Stimulated activated CD8-positive, alpha-beta memory T cell treated with anti-CD3 and anti-CD28 coated beads, Interleukin-12 subunit alpha, Interleukin-12 subunit beta, amount 100 ng/mL, for 24 hours (primary cell): ENCODE measurements around the gene LCMT2.
A peak's percentile ranks its signal among the peaks of the same experiment; 100 is the strongest.

ENCODE experiments used
- DNase-seq: peaks from one replicate; pipeline ENCODE4 v3.0.0-alpha.2; 2020; ENCODE audit errors: extremely low read depth

LCMT2 gene, protein sequence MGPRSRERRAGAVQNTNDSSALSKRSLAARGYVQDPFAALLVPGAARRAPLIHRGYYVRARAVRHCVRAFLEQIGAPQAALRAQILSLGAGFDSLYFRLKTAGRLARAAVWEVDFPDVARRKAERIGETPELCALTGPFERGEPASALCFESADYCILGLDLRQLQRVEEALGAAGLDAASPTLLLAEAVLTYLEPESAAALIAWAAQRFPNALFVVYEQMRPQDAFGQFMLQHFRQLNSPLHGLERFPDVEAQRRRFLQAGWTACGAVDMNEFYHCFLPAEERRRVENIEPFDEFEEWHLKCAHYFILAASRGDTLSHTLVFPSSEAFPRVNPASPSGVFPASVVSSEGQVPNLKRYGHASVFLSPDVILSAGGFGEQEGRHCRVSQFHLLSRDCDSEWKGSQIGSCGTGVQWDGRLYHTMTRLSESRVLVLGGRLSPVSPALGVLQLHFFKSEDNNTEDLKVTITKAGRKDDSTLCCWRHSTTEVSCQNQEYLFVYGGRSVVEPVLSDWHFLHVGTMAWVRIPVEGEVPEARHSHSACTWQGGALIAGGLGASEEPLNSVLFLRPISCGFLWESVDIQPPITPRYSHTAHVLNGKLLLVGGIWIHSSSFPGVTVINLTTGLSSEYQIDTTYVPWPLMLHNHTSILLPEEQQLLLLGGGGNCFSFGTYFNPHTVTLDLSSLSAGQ

GRCh38 chr15:43329960-43330779 is at the start of gene LCMT2:
LCMT2 (minus strand) TSS chr15:43330573; CDS start chr15:43330489, 84 bp downstream.
- peak; percentile 78 for DNase-seq

DNA sequence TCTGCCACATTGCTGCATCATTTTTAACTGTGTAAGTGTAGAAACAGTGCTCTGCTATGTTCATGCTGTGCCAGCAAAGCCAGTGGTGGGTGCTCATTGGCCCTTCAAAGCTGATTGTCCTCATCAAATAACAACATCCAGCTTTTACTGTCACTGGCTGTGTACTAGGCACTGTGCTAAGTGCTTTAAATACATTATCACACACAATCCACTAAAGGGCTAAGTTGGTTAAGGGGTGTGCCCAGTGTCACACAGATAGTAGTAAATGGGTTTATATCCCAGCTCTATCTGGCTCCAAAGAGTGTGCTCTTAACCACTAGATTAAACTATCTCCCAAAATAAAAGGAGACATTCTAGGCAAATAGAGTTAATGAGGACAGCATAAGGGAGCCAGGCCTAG is 48.2 kb upstream of the LCMT2 start:
- no peak for DNase-seq

- DNase-seq: no peak
Measured at GRCh38 chr15:43376017-43376705, 45.8 kb upstream of the LCMT2 start.

DNA sequence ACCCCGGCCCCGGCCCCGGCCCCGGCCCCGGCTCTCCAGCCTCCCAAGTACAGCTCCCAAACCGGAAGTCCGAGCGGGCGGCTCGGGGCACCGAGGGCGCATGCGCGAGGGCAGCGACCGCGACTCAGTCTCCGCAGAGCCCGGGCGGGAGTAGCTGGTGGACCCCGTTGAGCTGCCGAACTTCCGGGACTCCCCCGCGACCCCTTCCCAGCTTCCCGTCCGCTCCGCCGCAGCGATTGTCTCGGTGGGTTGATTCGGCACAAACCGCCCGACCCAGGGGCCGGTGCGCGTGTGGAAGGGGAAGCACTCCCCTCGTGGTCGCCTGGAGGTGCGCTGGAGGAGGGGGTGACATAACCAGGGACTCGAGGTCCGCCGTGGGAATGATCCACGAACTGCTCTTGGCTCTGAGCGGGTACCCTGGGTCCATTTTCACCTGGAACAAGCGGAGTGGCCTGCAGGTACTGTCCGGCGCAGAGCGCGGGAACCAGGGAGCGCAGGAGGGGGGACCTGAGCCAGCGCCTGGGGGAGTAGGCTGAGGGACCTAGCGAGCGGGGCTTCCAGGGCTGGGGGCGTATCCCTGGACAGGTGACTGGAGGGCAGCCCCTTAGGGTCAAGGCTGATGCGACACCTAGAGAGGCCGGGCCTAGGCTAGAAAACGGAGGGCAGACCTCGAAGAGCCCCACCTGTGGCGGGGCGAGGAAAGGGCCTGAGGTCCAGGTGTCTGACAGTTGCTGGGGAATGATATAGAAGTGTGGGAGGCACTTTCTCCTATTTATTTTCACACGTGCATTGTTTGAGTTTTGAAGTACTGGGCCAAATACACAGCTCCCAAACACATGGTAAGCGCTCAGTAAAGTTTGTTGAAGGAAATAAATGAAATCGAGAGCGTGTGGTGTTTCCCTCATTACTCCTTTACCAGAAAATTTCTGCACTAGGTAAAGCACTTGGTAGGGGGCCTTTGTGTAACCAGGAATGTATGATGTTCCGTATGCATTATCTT is 40.9 kb upstream of the LCMT2 start, which contains the start of the genes TUBGCP4 and ZSCAN29:
TSS of gene TUBGCP4 (plus strand) at position 127 of the 1,000 bp plus-strand sequence. CDS start at position 381, 254 bp downstream.
TSS of gene ZSCAN29 (minus strand) at position 69 of the 1,000 bp plus-strand sequence. CDS start 1,130 bp downstream, outside the sequence.
- DNase-seq: peak; percentile 43

- no peak for DNase-seq
Measured at GRCh38 chr15:43370310-43370974, 40.1 kb upstream of the LCMT2 start.

DNA sequence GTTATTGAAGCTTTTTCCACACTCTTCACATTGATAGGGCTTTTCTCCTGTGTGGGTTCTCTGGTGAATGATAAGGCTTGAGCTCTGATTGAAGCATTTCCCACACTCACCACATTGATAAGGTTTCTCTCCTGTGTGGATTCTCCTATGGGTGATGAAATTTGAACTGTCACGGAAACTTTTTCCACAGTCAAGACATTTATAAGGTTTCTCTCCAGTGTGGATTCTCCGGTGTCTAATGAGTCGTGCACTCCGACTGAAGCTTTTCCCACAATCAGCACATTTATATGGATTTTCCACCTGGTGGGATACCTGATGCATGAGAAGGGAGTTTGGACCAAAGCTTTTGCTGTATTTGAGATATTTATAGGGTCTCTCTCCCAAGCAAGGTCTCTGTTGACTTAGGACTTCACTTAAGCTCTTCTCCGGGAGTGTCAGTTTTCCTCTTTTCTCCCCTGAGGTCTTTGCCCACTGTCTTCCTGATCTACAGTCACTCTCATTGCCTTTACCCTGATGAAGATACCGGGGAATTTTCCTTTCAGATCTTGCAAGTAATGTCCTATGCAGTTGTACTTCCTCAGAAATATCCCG is 31.0 kb upstream of the LCMT2 start:
- no peak for DNase-seq

DNA sequence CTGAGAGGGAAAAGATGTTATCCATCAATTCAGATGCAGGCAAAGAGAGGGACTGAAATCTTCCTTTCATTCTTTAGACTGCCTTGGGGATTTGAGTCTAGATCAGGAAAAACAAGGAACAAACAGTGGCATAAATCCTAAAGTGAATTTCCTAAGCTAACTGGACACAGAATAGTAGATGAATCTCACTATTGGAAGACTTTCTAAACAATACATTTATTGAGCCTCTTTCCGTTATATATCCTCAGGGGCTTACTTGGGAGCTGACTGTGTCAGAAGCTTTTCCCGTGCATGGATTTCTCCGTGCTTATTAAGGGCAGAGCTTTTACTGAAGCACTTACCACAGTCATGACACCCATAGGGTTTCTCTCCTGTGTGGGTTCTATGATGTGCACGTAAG is 30.4 kb upstream of the LCMT2 start:
- DNase-seq: no peak

- DNase-seq: no peak
Measured at GRCh38 chr15:43352693-43353382, 22.5 kb upstream of the LCMT2 start.

DNA sequence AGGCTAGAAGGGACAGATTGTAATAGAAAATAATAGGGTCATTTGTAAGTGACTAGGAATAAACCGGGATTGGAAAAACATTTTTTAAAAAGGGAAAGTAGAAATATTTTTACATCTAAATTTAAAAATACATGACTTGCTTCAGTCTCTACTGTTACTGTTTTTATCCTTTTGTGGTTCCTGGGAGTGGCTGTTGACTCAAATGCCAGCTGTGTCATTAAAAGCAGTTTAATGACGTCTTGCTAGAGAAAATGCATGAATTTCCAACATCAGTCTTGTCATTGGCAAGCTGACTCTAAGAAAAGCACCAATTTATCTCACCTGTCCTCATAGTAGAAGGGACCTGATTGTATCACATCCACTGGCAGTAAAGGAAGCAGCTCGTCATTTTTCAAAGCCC is 16.7 kb upstream of the LCMT2 start:
- DNase-seq: no peak

DNA sequence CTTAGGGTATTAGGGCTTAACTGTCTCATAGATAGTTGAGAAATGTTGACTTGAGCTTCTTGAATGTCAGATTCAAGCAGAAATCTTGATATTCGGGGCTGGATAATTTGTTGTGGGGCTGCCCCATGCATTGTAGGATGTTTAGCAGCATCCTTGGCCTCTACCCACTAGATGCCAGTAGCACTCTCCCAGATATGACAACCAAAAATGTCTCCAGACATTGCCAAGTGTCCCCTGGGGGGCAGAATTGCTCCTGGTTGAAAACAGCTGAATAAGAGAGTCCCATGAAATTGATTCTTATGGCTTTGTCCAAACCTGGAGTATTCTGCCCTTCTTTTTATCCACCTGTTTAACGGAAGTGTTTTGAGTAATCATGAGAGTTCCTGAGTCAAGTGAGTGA is 15.9 kb upstream of the LCMT2 start:
- no peak for DNase-seq

DNA sequence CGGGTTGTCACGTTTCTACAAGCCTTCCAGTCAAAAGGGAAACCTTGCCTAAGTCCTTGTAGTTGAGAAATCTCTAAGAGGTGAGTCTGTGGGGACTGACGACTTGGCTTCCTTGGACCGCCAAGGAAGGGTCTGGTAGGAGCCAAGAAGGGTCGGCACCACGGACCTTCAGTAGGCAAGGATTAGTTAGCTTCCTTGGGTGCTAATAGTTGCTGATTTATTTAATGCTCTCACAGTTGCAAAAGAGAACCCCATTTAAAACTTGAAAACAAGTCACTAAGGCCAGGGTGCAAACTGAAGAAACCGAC is 361 bp upstream of the LCMT2 start:
- DNase-seq: no peak

DNA sequence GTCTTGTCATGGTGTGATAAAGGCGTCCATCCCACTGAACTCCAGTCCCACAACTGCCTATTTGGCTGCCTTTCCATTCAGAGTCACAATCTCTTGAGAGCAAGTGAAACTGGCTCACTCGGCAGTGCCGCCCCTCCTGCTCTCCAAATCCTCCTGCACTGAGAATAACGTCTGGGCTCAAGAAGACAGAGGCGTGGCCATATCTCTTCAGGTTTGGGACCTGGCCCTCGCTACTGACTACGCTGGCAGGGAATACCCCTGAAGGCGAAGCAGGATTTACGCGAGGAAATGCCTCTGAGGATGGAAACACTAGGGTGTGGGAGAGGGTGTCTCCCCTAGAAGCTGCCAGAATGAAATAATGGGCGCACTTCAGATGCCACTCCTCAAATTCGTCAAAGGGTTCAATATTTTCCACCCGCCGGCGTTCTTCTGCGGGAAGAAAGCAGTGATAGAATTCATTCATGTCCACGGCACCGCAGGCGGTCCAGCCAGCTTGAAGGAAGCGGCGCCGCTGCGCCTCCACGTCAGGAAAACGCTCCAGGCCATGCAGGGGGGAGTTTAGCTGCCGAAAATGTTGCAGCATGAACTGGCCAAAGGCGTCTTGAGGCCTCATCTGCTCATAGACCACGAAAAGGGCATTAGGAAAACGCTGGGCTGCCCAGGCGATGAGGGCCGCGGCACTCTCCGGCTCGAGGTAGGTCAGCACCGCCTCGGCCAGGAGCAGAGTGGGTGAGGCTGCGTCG is 985 bp downstream of the LCMT2 start:
- DNase-seq: no peak

DNA sequence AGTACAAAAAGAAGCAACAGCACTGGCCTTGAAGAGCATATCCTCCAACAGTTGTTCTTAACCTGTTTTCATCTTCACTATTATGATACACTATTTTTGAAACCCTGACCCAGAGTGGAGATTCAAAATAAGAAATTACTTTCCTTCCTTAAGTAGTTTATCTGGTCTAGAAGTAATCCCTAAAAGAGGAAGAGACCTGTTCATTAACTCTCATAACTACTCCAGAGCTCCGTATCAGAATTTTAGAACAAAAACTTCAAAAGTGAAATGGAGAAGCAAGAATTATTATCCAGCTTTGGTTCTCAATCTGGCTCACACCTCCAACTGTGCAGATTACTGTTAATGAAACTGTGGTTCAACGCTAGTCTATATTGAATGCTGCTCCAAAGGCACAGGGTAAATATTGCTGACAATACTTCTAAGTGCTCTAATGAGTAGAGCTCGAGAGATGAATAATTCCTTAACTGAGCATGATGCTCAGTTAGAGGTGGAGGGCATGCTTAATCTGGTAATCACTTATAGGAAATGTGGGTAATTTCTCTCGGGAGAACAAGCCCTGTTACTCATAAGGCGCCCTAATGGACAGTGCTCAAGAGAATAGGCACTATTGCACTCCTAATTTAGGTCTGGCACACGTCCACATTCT is 5.2 kb downstream of the LCMT2 start:
- no peak for DNase-seq

- no peak for DNase-seq
Measured at GRCh38 chr15:43318990-43319771, 11.2 kb downstream of the LCMT2 start.

GRCh38 chr15:43317566-43318184 is 12.7 kb downstream of the LCMT2 start:
- no peak for DNase-seq

GRCh38 chr15:43316971-43317346 is 13.4 kb downstream of the LCMT2 start:
- no peak for DNase-seq
